Measurements from ENCODE around the gene GAREM1. TPM values are rescaled to one million over a fixed set of nuclear protein-coding genes. Genes with fewer than 3 reads are reported as not detected.

The GAREM1 gene
- total and polyA plus RNA-seq, 3 donors from 2014 or later = 10.7 to 16.2 (median 15.2) TPM

DNA sequence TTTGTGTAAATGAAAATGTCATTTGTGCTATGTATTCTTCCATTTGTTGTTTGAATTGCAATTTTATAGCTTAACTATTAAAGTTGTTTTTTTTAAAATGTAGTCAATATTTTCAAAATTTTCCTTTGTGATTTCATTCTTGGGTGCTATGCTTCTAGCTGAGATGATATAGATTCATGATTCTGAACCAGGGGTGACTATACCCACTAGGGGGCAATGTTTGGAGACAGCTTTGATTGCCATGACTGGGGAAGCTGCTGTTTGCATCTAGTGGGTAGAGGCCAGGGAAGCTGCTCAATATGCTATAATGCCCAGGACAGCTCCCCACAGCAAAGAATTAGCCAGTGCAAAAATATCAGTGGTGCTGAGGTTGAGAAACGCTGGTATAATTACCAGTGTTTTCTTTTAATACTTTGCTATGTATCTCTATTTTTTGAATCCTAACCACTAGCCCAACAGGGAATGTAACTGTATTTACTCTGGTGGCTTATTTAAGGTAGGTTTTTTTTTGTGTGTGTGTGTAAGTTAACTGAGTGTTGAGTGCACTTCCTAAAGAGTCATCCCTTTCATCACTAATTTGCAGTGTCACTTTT, 181.1 kb downstream of the GAREM1 start:
- intact Hi-C loops (cut with DNase I; ENCODE audit: low total_unique reads) = no loop called here
- 35 to 77% methylated on average over 1 of the region's 1 CpG for WGBS, 2 donors
- DNase-seq = peak; percentile 71
- TF ChIP-seq CTCF (IDR thresholded peaks at IDR 0.05) = peak in 2 of 3 experiments; percentile 43 to 66
- TF ChIP-seq POLR2A (IDR thresholded peaks at IDR 0.05) = no peak
- Histone ChIP-seq H3K9me3 (no peaks in the 10 kb centered on the region), H3K27ac (no peak overlapping the region), H3K36me3 (ENCODE audit: low read depth, missing control alignments) (no peaks in the 10 kb centered on the region), H3K27me3 (no peaks in the 10 kb centered on the region), H3K4me3 (no peak overlapping the region), H3K4me1 (no peaks in the 10 kb centered on the region)

GRCh38 chr18:32287873-32288272, 182.8 kb downstream of the GAREM1 start:
- Histone ChIP-seq H3K27ac (no peak overlapping the region), H3K27me3 (no peaks in the 10 kb centered on the region), H3K4me3 (no peak overlapping the region), H3K4me1 (no peaks in the 10 kb centered on the region), H3K9me3 (no peaks in the 10 kb centered on the region), H3K36me3 (ENCODE audit: low read depth, missing control alignments) (no peaks in the 10 kb centered on the region)
- no peak for TF ChIP-seq CTCF (IDR thresholded peaks at IDR 0.05)
- TF ChIP-seq POLR2A (IDR thresholded peaks at IDR 0.05) = no peak
- no peak for DNase-seq
- 92 to 97% methylated on average over 9 of the region's 9 CpGs for WGBS, 2 donors
- intact Hi-C loops (cut with DNase I; ENCODE audit: low total_unique reads) = no loop called here

- H3K27ac ChIP-seq = no peak overlapping the region
- H3K27me3 ChIP-seq = no peaks in the 10 kb centered on the region
- H3K4me3 ChIP-seq = no peak overlapping the region
- H3K4me1 ChIP-seq = no peaks in the 10 kb centered on the region
- DNase-seq = no peak
- no peaks in the 10 kb centered on the region for H3K9me3 ChIP-seq
- intact Hi-C loops (cut with DNase I; ENCODE audit: low total_unique reads) = no loop called here
- 92 to 96% methylated on average over 16 of the region's 16 CpGs for WGBS, 2 donors
- no peaks in the 10 kb centered on the region for H3K36me3 ChIP-seq (ENCODE audit: low read depth, missing control alignments)
- no peak for TF ChIP-seq CTCF (IDR thresholded peaks at IDR 0.05)
- no peak for TF ChIP-seq POLR2A (IDR thresholded peaks at IDR 0.05)
Measured at GRCh38 chr18:32287249-32287648, 183.4 kb downstream of the GAREM1 start.

DNA sequence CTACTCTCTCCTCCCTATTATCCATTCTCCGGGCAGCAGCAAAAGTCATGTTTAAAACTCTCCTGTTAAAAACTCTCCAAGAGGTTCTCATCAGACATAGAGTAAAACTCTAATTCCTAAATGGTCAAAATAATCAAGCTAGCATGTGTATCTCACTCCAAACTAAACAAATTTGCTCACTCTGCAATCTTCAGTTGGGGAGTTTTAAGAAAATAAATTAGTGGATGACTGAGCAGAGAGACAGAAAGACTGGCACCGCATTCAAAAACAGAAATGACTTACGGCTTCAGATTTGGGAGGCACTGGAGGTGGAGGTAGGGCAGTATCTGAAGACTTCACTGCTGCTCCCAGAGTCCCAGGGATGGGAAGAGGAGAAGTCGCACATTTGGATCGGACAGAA, 183.9 kb downstream of the GAREM1 start:
- WGBS, 2 donors = 92 to 94% methylated on average over 5 of the region's 5 CpGs
- TF ChIP-seq CTCF (IDR thresholded peaks at IDR 0.05) (no peak), POLR2A (IDR thresholded peaks at IDR 0.05) (no peak)
- no peaks in the 10 kb centered on the region for H3K27me3 ChIP-seq

GRCh38 chr18:32284284-32284683, 186.4 kb downstream of the GAREM1 start:
- DNase-seq = no peak
- H3K27ac ChIP-seq = peak overlapping the region in 1 of 2 donors; percentile 19
- intact Hi-C loops (cut with DNase I; ENCODE audit: low total_unique reads) = no loop called here
- no peak overlapping the region for H3K4me3 ChIP-seq
- no peaks in the 10 kb centered on the region for H3K9me3 ChIP-seq
- 66 to 70% methylated on average over 1 of the region's 1 CpG for WGBS, 2 donors
- no peaks in the 10 kb centered on the region for H3K36me3 ChIP-seq (ENCODE audit: low read depth, missing control alignments)
- TF ChIP-seq CTCF (IDR thresholded peaks at IDR 0.05) = no peak
- no peak for TF ChIP-seq POLR2A (IDR thresholded peaks at IDR 0.05)
- H3K4me1 ChIP-seq = no peaks in the 10 kb centered on the region
- no peaks in the 10 kb centered on the region for H3K27me3 ChIP-seq

More for the DNA sequence above, 183.9 kb downstream of the GAREM1 start:
- Histone ChIP-seq H3K4me3 (no peak overlapping the region), H3K4me1 (no peaks in the 10 kb centered on the region), H3K9me3 (no peaks in the 10 kb centered on the region), H3K36me3 (ENCODE audit: low read depth, missing control alignments) (no peaks in the 10 kb centered on the region), H3K27ac (no peak overlapping the region)
- no peak for DNase-seq
- intact Hi-C loops (cut with DNase I; ENCODE audit: low total_unique reads) = no loop called here
